Ammon's horn (tissue), 1 donor: ENCODE data around the gene TINAGL1.

Experiments used
- DNase-seq: peaks from one replicate; pipeline ENCODE4 v3.0.0-alpha.2; 2016; ENCODE audit warnings: low spot score

Gene TINAGL1

GRCh38 chr1:31568895-31569595, 7.3 kb upstream of the TINAGL1 start:
- no peak for DNase-seq

DNA sequence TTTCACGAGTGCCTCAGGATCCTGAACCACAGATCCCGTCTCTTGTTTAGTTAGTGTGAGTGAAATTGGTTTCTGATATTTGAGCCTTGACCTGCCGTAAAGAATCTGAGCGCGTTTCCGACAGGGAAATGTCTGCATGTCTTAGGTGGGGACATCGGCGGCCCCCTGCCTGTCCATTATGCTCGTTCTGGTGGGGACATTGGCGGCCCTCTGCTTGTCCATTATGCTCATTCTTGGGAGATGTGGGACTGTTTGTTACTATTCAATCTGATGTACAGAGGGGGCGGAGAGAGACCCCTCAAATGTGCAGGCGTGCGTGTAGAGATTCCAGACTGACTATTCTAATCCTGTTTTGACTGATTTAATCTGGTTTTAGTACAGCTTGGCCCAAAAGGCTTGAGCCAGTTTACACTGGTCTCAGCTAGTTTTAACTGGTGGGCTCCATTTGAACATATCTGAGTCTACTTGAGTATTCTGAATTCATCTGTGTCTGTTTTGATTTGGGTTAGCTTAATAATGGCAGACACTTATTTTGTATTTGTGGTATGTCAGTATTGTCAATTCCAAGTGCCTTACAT, 6.6 kb upstream of the TINAGL1 start:
- DNase-seq: no peak

- no peak for DNase-seq
Measured at GRCh38 chr1:31570228-31570627, 6.1 kb upstream of the TINAGL1 start.

DNA sequence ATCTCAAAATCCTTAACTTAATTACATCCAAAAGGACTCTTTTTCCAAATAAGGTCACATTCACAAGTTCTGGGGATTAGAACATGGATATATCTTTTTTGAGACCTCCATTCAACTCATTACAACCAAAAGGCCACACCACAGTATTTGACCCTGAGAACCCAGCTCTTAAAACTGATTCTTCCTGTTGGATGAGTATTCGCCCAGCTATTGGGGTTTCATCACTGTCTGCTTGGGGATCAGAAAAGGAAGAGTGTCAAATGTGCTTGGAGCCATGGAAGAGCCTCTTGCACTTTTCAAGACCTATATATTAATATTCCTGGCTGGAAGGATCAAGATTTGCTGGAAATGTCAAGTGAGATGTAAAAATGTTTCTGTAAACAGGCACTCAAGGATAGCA, 5.4 kb upstream of the TINAGL1 start:
- DNase-seq: no peak

- DNase-seq: no peak
Measured at GRCh38 chr1:31571340-31572295, 4.7 kb upstream of the TINAGL1 start.

DNA sequence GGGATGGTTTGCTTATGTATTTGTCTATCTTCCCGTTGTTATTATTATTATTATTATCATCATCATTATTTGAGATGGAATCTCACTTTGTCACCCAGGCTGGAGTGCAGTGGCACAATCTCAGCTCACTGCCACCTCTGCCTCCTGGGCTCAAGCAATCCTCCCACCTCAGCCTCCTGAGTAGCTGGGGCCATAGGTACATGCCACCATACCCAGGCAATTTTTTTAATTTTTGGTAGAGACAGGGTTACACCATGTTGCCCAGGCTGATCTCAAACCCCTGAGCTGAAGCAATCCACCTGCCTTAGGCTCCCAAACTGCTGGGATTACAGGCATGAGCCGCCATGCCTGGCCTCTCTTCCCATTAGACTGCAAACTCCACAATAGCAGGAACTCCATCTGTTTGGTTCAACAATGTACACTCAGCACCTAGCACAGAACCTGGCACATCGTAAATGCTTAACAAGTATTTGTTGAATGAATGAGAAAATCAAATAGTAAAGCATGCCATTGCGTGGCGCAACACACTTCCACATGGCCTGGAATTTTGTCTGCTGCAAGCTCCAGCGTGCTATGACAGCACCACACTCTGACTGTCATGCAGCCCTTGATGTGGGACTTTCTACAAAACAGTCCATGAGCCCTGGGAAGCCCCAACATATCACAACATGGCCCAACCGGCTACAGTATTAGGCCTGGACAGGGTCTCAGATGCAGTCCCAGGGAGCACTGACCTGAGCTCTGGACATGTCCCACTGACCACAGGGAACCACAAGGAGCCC, 3.8 kb upstream of the TINAGL1 start:
- DNase-seq: peak; percentile 43

- DNase-seq: no peak
Measured at GRCh38 chr1:31573261-31573660, 3.1 kb upstream of the TINAGL1 start.

DNA sequence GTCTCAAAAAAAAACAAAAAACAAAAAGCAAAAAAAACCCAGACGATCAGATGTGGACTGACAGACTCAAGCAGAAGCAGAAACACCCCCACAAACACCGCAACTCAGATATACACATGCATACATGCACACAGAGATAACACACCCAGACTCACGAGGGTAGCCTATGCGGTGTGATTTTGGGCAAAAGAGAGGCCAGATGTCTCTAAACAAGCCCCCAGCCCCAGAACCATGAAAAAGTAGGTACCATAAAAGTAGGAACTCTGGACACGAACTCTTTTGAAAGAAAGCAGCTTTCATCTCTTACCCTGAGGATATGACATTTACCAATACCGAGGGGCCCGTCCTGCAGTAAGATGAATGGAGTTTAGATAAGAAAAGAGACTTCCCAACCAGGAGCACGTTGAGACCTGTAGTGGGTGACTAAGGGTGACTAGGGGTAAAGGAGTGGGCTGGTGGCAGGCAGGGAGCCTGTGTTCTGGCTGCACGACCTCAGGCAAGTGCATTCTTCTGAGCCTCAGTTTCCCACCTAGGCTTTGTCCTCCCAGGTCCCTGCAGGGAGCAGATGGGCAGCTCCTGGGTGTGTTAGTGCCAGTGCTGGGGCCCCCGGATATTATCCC, 1.5 kb upstream of the TINAGL1 start:
- no peak for DNase-seq

DNA sequence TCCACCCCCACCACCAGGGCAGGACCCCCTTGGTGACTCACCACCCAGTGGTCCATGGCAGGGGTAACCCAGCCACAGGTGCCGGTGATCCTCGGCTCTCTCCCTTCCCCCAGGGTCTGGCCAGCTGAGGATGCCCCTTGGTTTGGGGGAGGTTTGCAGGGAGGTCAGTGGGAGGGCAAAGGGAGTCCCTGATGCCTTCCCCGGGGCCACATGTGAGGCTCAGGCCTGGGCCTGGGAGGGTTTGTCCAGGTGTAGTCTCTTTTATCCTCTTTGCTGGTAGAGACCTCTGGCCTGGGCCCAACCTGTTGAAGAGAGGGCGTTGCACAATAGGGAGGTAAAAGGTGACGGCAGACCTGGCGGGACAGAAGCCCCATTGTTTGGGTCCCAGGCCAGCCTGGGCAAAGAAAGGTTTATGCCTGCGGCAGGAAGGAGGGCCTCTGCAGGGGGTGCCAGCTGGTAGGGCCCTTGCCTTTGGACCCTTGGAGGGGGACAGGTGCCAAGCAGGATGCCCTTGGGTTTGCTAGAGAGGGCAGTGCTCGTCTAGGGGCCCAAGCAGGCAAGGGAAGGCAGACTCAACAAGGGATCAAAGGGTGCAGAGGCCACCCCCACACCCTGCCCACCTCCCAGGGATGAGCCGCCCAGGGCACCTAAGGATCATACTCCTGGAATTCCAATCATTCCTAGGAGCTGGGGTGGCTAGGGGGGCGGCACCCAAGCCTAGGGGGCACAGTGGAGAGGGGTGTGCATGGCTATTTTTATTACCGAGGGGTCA, 760 bp upstream of the TINAGL1 start:
- DNase-seq: no peak

DNA sequence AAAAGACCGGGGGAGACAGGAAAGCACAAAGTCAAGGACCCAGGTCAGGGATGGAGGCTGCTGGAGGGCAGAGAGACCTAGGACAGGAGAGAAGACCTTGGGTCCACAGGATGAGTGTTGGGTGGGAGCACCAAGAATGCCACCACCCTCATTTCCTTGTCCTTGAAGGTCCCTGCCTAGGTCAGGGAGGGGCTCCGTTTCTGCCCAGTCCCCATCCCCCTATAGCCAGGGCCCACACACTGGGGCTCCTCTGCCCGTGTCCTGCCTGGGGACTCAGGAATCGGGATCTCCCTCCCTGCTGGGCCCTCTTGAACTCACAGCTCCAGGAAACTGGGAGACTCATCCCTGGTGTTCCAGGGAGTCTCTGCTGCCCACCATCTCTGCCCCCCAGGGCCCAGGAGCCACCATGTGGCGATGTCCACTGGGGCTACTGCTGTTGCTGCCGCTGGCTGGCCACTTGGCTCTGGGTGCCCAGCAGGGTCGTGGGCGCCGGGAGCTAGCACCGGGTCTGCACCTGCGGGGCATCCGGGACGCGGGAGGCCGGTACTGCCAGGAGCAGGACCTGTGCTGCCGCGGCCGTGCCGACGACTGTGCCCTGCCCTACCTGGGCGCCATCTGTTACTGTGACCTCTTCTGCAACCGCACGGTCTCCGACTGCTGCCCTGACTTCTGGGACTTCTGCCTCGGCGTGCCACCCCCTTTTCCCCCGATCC, 584 bp downstream of the TINAGL1 start:
- DNase-seq: no peak

GRCh38 chr1:31577515-31578192, 1.3 kb downstream of the TINAGL1 start:
- DNase-seq: no peak

GRCh38 chr1:31579374-31579773, 3.1 kb downstream of the TINAGL1 start:
- no peak for DNase-seq

DNA sequence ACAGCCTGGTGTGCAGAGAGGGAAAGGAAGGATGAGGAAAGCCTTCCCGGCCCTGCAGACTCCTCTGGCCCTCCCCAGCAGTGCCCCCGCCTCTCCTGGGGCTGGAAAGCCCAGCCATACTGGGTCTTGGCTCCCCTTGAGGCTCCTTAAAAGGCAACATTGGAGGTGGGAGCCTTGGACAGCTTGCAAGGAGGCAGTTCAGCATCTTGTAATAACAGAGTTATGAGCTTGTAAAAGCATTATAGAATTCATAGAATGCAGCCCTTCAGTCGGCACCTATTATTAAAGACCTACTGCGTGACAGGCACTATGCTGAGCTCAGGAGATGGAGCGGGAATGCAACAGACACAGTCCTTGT, 4.2 kb downstream of the TINAGL1 start:
- DNase-seq: no peak

DNA sequence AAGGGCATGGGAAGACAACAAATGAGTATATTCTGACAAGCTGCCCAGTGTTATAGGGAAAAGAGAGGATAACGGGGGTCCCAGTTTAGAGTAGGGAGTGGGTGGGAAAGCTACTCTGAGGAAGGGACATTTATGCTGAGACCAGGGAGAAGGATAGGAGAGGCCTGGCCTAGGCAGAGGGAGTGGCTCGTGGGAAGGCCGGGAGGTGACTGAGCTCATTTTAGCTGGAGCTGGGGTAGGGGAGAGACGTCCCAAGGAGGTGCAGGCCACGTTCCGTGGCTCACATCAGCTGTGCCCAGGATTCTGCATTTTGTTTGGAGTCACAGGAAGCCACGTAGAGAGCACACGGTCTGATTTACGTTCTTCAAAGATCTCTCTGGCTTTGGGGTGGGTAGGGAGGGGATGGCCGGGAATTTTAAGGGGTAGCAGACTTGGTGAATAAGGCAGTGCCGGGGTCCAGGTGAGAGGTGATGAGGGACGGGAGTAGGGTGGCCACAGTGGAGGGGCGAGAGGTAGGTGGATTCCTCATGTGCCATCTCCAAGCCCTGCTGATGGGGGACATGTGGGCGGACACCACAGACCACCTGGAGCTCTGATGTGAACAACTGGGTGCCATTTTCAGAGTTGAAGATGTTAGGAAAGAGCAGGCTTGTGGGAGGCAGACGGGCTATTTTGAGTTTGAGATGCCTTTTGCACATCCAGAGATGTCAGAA, 4.7 kb downstream of the TINAGL1 start:
- no peak for DNase-seq

DNA sequence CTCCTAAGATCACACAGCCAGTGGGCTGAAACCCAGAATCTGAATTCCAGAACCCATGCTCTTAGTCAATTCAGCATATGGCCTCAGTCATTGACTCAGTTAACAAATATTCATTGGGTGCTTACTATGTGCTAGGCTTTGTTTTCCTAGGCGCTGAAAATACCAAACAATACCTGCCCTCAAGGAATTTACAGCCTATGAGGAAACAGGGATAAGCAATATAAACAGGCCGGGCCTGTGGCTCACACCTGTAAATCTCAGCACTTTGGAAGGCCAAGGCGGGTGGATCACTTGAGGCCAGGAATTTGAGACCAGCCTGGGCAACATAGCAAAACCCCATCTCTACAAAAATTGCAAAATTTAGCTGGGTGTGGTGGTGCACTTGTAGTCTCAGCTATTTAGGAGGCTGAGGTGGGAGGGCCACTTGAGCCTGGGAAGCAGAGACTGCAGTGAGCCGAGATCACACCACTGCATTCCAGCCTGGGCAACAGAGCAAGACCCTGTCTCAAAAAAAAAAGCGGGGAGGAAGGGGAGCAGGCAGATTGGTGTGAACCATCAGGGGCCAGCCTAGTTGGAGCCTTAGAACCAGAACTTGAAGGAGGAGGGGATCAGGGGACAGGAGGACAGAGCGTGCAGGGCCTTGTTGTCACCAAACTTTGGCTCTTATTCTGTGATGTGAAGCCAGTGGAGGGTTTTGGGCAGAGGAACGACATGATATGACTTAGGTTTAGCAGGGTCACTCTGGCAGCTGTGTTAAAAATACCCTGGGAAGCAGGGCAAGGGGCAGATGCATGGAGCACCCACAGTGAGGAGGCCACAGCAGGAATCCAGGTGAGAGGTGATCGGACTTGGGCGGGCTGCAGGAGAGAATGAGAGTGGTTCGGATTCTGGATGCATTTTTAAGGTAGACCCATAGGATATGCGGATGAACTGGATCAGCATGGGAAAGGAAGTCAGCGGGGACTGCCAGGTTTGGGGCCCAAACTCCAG, 5.8 kb downstream of the TINAGL1 start:
- no peak for DNase-seq

GRCh38 chr1:31583082-31583994, 7.0 kb downstream of the TINAGL1 start:
- DNase-seq: no peak
